Testis (tissue), 3 donors: ENCODE measurements around the gene NTM. TPM values are rescaled to one million over a fixed set of nuclear protein-coding genes. Genes with fewer than 3 reads are reported as not detected.

Experiments used
- DNase-seq: peaks from one replicate; pipeline ENCODE4 v3.0.0-alpha.2; 2019
- H3K27ac ChIP-seq, 2 donors: fragments of 200-600 bp; sonication (generic); one replicate each; pipeline ENCODE4 v1.5.1; 2019
- H3K27me3 ChIP-seq: fragments of 200-600 bp; sonication (generic); one replicate; pipeline ENCODE4 v1.5.1; 2019
- H3K36me3 ChIP-seq: fragments of 200-600 bp; sonication (generic); one replicate; pipeline ENCODE4 v1.5.1; 2017; ENCODE audit warnings: low read depth; ENCODE audit errors: missing control alignments
- H3K4me1 ChIP-seq: fragments of 200-600 bp; sonication (generic); one replicate; pipeline ENCODE4 v1.5.1; 2019
- H3K4me3 ChIP-seq, 2 donors: fragments of 200-600 bp; sonication (generic); one replicate each; pipeline ENCODE4 v1.5.1; 2017 to 2019
- H3K9me3 ChIP-seq: fragments of 200-600 bp; sonication (generic); one replicate; pipeline ENCODE4 v1.5.1; 2017
- POLR2A ChIP-seq: fragments of 450-650 bp; IDR thresholded peaks from one replicate; pipeline ENCODE4 v1.6.1; 2017; ENCODE audit warnings: antibody characterized with exemption, mild to moderate bottlenecking, moderate library complexity
- WGBS, 2 donors: methylation state at CpG; one replicate each; pipeline ENCODE4 v1.1.5; 2018; 5-methylcytosine and 5-hydroxymethylcytosine counted together
- intact Hi-C: fragments of 100-400 bp; cut with DNase I; formaldehyde crosslinking; loops from one replicate; pipeline ENCODE4 v1.15.1; 2023; ENCODE audit warnings: low total_unique reads
- polyA plus RNA-seq: library from polyadenylated mRNA; stranded (reverse); fragments of 350-450 nt; fragmentation: Illumina TruSeq; extraction: RNeasy Lipid Tissue Mini Kit (QIAGEN cat#74804); gene quantifications from one replicate; pipeline ENCODE4 v1.2.3, GENCODE V29; 2014; ENCODE audit warnings: low read depth, low replicate concordance; ENCODE audit not compliant: insufficient read depth
- total RNA-seq, 2 donors: library from RNA; depleted of rRNA; stranded (reverse); fragments of >200 nt; gene quantifications; one replicate each; pipeline ENCODE4 v1.2.3, GENCODE V29; 2016
- TF ChIP-seq, protein P1 (sequence below), 3 experiments: fragments of 450-650 bp in 2 of 3; fragments of 200-600 bp in 1 of 3; sonication (generic) in 1 of 3; IDR thresholded peaks; one replicate each; pipeline ENCODE4 v1.5.1; 2016 to 2019; ENCODE audit warnings: antibody characterized with exemption in 3 of 3, mild to moderate bottlenecking in 2 of 3, moderate library complexity in 1 of 3

The NTM gene
- total and polyA plus RNA-seq, 3 donors from 2014 or later, result 1.7 to 4.5 (median 1.8) TPM

DNA sequence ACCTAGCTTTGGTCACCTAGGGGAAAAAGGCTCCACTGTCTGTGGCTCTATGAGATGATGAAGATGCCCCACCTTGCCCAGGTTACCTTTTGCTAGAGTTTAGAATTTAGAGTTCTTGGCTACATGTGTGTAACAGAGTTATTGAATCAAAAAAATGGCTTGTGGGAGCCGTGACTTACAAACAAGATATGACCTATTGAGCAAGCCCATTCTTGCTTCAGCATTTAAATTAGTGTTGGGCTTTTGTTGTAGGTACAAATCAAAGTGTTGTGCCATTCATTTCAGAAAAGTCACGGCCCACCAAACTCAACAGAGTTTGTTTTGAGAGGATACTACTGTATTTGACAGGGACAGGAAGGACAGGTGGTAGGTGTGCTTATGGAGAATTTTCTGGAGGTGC, 768.8 kb downstream of the NTM start:
- Histone ChIP-seq H3K4me3 (no peak overlapping the region), H3K27ac (no peak overlapping the region), H3K4me1 (no peaks in the 10 kb centered on the region), H3K27me3 (no peaks in the 10 kb centered on the region), H3K9me3 (no peaks in the 10 kb centered on the region), H3K36me3 (no peaks in the 10 kb centered on the region)
- intact Hi-C loops, result no loop called here
- WGBS, 2 donors, result 78 to 86% methylated on average over 2 of the region's 2 CpGs
- TF ChIP-seq, protein P1, sequence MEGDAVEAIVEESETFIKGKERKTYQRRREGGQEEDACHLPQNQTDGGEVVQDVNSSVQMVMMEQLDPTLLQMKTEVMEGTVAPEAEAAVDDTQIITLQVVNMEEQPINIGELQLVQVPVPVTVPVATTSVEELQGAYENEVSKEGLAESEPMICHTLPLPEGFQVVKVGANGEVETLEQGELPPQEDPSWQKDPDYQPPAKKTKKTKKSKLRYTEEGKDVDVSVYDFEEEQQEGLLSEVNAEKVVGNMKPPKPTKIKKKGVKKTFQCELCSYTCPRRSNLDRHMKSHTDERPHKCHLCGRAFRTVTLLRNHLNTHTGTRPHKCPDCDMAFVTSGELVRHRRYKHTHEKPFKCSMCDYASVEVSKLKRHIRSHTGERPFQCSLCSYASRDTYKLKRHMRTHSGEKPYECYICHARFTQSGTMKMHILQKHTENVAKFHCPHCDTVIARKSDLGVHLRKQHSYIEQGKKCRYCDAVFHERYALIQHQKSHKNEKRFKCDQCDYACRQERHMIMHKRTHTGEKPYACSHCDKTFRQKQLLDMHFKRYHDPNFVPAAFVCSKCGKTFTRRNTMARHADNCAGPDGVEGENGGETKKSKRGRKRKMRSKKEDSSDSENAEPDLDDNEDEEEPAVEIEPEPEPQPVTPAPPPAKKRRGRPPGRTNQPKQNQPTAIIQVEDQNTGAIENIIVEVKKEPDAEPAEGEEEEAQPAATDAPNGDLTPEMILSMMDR (IDR thresholded peaks at IDR 0.05), result no peak
- TF ChIP-seq POLR2A, result no peak
- no peak for DNase-seq

DNA sequence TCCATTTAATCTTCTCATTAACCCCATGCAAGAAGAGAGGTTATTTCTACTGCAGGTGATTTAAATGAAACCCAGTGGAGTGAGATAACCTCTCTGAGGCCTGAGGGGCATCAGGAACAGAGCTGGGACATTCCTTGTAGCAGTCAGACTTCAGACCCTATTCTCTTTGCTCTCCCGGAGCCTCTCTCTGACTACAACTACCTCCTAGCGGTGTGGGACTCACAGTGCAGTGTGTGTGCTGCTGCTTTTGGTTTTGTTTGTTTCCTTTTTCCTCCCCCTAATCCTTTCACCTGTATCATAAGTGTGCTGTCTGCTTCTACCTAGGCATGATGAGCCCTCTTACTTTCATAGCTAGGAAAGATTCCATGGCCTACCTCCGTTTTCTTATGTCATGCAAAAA, 769.6 kb downstream of the NTM start:
- DNase-seq, result no peak
- no peaks in the 10 kb centered on the region for H3K36me3 ChIP-seq
- no peaks in the 10 kb centered on the region for H3K9me3 ChIP-seq
- TF ChIP-seq POLR2A, result no peak
- TF ChIP-seq, protein P1 (IDR thresholded peaks at IDR 0.05), result no peak
- no peak overlapping the region for H3K4me3 ChIP-seq
- no peak overlapping the region for H3K27ac ChIP-seq
- intact Hi-C loops, result no loop called here
- 84 to 86% methylated on average over 3 of the region's 3 CpGs for WGBS, 2 donors
- H3K27me3 ChIP-seq, result no peaks in the 10 kb centered on the region
- no peaks in the 10 kb centered on the region for H3K4me1 ChIP-seq

DNA sequence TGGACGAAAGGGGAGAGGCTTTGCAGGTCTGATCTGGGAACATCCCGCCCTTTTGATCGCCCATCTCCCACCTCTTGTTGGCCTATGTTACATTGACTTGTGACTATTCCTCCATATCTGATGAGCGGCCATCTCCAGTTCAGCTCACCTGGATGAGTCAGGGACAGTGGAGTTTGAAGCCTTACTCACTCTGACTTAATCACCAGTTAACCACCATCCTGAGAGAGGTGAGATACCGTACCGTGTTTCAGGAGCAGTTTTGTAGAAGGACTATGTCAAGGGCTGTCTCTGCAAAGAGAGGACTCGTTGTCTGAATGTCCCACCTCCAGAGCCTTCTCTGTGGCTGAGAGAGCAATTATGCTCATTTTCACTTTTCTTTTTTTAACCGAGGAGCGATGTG, 771.7 kb downstream of the NTM start:
- Histone ChIP-seq H3K36me3 (no peaks in the 10 kb centered on the region), H3K4me1 (no peaks in the 10 kb centered on the region), H3K27me3 (no peaks in the 10 kb centered on the region), H3K9me3 (no peaks in the 10 kb centered on the region), H3K27ac (no peak overlapping the region), H3K4me3 (no peak overlapping the region)
- WGBS, 2 donors, result 91 to 92% methylated on average over 9 of the region's 9 CpGs
- no peak for DNase-seq
- no peak for TF ChIP-seq POLR2A
- TF ChIP-seq, protein P1 (IDR thresholded peaks at IDR 0.05), result no peak
- intact Hi-C loops, result no loop called here

DNA sequence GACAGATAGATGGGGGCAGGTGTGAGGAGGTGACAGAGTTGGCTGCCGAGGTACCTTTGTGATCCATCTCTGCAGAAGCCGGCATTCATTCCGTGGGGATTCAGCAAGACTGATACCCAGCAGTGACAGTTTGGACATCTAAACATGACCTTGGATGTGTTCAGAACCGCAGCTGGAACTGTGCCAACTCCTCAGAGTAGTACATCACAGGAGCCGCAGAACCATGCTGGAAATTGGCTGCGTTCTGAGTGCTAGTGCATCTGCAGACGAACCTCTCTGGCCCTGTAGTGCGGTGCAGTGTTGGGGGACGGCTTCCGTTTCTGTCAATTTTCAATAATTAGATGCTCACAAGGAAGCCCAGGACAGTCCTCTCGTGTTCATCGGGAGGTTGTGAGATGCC, 772.1 kb downstream of the NTM start:
- H3K9me3 ChIP-seq, result no peaks in the 10 kb centered on the region
- WGBS, 2 donors, result 73 to 78% methylated on average over 9 to 12 of the region's 12 CpGs
- DNase-seq, result no peak
- intact Hi-C loops, result no loop called here
- TF ChIP-seq POLR2A, result no peak
- TF ChIP-seq, protein P1 (IDR thresholded peaks at IDR 0.05), result no peak
- H3K27ac ChIP-seq, result no peak overlapping the region
- no peaks in the 10 kb centered on the region for H3K27me3 ChIP-seq
- no peak overlapping the region for H3K4me3 ChIP-seq
- no peaks in the 10 kb centered on the region for H3K4me1 ChIP-seq
- no peaks in the 10 kb centered on the region for H3K36me3 ChIP-seq

DNA sequence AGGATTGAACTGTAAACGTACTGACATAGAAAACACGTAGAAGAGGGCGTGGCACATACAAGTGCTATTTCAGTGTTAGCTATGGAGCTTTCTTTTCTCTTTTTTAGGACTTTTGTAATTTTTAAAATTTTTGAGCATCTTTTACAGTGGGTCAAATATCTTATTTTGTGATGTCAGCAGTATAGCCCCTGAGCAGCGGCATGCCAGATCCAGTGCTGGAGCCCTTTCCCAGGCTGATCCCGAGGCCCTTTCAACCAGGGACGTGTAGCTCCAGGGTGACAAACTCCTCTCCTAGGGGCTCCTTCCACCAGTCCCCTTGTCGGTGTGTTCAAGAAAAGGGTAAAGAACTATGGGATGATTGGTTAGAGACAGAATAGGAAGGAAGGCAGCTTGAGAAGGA, 777.0 kb downstream of the NTM start:
- WGBS, 2 donors, result 91 to 92% methylated on average over 7 of the region's 7 CpGs
- DNase-seq, result no peak
- H3K27me3 ChIP-seq, result no peaks in the 10 kb centered on the region
- TF ChIP-seq POLR2A, result no peak
- TF ChIP-seq, protein P1 (IDR thresholded peaks at IDR 0.05), result no peak
- H3K9me3 ChIP-seq, result no peaks in the 10 kb centered on the region
- intact Hi-C loops, result no loop called here
- no peaks in the 10 kb centered on the region for H3K4me1 ChIP-seq
- H3K27ac ChIP-seq, result no peak overlapping the region
- H3K4me3 ChIP-seq, result no peak overlapping the region
- H3K36me3 ChIP-seq, result no peaks in the 10 kb centered on the region
